Stomach (tissue), 4 donors: Measurements from ENCODE around the gene ZBTB7B.
A peak's percentile ranks its signal among the peaks of the same experiment; 100 is the strongest.

Experiments
- CTCF ChIP-seq, 7 experiments: fragments of 450-650 bp in 4 of 7; fragments of 200-600 bp in 3 of 7; sonication (generic) in 3 of 7; IDR thresholded peaks; one replicate each; pipeline ENCODE4 v1.5.1; 2016 to 2019; ENCODE audit warnings: antibody characterized with exemption in 7 of 7, control low read depth in 2 of 7, mild to moderate bottlenecking in 1 of 7
- EP300 ChIP-seq: sonication (generic); formaldehyde crosslinking; IDR thresholded peaks from one replicate; pipeline ENCODE4 v1.6.1; 2017; ENCODE audit warnings: antibody characterized with exemption
- POLR2A ChIP-seq, 4 donors: fragments of 450-650 bp; IDR thresholded peaks; one replicate each; pipeline ENCODE4 v1.6.1; 2016; ENCODE audit warnings: antibody characterized with exemption in 4 of 4, control low read depth in 2 of 4, mild to moderate bottlenecking in 1 of 4, moderate library complexity in 1 of 4
- POLR2AphosphoS5 ChIP-seq, 3 donors: sonication (generic); formaldehyde crosslinking; IDR thresholded peaks; one replicate each; pipeline ENCODE4 v1.6.1; 2016; ENCODE audit warnings: antibody characterized with exemption in 3 of 3

GRCh38 chr1:155063550-155064110 lies 61.0 kb downstream of the ZBTB7B start, which contains the start of gene EFNA4:
- TF ChIP-seq CTCF (IDR thresholded peaks at IDR 0.05) (no peak), EP300 (no peak), POLR2A (IDR thresholded peaks at IDR 0.05) (no peak), POLR2AphosphoS5 (IDR thresholded peaks at IDR 0.05) (peak in 2 of 3 donors; percentile 75 to 77)
